HG02970 (cell line): ENCODE results near the gene RAD51B.
"Not testable (repeated sequence)": the region's sequence is repeated elsewhere in the genome, so short reads cannot be mapped to it uniquely, and the experiment has no call there.

Source experiments
- ATAC-seq: cut with Tn5 transposase; IDR thresholded peaks from one replicate; pipeline ENCODE4 v1.9.1; 2021; ENCODE audit warnings: mild to moderate bottlenecking, moderate library complexity, moderate number of reproducible peaks; ENCODE audit not compliant: unreplicated experiment, low FRiP score

RAD51B gene

DNA sequence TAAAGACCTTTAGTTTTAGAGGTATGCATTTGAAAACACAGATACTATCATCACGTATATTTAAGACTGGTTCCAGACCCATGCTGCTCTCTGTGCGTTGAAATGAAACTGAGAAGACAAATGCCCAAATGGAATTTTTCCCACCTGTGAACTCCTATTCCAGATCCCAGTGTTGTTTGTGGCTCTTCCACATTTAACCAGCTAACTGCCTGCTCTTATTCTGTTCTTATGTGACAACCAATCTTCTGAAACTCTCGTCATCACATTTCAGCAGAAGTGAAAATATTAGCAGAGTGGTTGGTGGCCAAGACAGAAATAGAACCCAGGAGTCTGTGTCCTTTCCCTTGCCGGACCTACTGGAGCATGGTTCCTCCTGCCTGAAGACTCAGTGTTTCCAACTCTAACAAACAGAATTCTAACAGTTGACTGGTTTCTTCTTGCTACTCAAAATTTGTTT, 460.2 kb downstream of the RAD51B start:
- peak; percentile 31 for ATAC-seq

DNA sequence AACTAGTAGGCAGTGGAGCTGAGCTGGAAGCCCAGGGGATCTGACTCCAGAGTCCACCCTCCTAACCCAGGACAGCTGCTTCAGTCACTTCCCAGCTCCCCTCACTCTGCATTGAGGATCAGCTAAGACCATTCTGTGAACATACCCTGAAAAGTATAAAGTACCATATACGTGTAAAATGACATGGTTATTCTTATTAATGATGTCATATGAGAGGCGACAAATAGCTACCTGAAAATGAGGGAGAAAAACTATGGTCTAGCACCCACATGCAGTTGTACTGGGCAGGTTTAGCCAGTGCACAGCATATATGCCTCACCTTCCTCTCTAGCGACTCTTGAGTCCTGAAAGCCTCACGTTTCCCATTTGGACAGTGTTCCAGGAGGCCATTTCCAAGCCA, 461.9 kb downstream of the RAD51B start:
- ATAC-seq, result no peak

DNA sequence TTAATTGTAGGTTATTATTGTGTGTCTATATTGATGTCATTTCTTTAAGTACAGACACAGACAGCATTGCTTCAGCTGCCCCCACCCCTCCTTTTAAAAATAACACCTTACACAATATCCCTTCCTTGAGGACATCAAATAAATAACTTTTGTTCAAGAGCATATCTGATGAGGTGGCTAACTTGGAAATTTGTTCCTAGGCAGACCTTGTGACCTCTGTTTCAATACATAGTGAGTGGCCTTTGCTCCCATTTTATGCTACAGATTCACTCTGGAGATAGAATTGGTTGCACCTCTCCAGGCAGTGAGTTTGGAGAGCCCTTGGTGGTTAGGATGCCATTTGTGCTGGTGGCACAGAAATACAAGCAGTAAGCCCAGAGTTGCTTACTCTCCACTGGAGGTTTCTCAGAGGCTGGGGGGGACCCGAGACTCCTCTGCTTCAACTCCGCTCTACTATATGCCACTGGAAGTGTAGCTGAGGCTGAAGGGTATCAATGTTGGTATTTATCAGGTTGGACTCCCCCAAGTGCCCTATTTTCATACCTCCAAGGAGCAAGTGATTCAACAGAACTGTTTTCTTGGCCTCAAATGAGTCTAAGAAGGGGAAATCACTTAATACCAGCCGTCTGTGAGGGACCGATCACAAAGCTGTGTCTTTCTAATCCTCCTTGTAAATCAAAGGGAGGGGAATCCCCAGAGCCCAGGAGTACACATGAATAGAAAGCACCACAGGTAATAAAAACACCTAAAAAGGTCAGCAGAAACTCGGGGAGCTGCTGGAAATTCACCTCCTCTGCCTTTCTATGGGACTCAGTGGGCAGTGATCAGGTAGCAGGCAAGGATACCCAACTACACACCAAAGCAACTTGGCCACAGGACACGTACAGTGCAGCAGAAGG, 463.1 kb downstream of the RAD51B start:
- ATAC-seq, result no peak

DNA sequence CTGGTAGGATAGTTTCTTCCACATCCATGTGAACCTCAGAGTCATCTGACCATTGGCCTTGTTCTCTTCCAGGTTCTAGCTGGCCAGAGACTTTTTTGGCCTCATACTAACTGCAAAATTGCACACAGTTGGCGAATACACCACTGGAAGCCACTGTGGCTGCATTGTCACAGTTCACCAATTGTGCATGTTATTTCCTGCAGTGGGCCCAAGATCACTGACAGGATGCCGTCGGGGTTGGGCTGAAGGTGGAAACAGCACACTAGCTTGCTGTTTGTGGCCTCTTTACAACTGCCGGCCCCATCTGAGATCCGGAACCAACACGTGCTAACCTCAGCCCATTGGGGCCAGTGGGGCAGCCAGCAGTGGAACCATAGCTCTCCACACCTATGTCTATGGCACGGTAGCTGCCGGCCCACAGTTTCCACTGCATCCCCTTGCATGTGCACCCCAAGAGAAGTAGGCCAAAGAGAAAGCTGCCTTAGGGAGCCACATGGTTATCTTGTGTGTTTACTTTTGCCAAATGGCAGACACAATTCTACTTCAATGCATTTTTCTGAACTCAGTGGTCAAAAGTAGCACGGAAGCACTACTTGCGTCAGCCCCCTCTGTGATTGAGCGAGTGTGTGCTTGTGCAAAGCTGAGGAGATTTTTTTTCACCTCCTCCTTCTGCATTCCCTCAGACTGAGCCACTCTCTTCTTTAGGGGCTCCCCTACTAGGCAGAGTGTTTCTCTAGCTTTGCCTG, 464.0 kb downstream of the RAD51B start:
- no peak for ATAC-seq

DNA sequence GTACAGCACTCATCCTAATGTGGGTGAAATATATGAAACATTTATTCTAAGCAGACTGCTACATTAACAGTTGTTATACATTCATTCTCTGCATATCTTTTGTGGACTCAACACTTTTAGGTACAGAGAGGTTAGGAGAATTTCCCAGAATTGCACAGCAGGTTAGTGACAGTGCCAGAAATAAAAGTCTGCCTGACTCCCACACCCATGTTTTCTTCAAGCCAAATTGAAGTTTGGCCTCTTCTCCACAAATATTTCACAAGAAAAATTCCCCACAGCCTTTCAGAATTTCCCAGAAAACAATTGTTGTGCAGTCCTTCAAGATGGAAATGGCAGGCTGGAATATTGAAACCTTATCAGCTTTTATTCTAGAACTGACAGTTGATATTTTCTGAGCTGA, 464.8 kb downstream of the RAD51B start:
- no peak for ATAC-seq

DNA sequence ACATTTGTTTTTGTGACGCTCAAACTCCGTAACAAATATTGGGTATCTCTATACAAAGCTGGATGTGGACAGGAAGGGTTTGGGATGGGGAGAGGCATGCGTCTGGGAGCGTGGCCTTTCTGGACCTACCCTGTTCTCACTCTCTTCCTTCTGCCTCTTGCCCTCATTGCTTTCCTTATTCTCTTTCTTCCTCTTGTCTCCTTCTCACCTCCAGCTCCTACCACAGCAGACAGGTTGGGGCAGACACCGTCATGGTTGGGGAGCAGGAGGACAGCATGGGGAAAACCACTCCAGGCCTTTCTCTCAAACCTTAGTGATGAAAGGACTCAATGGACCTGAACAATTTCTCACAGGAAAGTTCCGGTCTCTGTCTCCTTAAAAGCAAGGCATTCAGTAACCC, 465.3 kb downstream of the RAD51B start:
- no peak for ATAC-seq

DNA sequence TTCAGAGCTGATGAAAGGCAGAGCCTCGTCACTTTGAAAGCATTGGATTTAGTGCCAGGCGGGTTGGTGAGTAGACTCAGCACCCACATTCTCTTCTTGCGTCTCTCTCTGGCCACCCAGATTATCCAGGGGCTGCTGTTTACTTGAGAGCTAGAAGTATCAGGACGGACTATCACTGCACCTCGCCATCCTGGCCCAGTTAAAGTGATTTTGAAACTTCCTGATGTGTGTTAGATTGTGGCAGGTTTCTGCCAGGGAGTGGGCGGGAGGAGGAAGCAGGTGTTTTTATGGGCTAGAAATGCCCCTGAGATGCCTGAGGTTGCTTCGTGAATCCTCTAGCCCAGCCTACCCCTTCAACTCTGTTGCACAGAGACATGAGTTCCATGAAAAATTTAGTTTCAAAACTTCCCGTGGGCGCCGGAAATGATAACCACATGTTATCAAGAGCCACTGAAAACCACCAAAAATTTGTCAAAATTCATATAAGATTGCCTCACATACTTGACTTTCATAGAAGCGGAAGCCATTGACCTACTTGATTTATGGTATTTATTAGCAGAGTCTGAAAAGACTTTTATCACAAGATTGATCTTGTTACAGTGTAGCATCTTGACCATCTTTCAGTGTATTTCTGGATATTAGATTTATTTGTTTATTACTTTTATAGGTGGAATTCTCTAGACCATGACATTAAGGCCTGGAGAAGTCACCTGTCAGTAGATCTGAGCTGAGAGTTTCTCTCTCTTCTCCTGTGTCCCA, 466.0 kb downstream of the RAD51B start:
- no peak for ATAC-seq

DNA sequence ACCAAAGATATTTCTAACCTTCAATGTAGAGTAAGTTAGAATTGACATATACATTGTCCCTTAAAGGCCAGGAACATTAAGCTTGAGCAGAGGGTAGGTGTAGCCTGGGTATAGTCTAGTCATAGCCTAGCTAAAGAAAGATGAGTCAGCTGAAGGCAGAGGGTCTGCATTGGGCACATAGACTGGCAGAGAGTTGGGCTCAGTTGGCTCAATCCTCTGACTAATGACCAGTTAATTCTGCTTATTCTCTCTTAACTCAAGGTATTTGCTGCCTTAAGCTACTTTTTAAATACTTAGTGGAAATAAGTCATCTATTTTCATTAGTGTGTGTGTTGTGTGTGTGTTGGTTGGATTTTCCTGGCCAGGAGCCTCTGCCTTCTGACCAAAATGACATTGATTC, 467.1 kb downstream of the RAD51B start:
- no peak for ATAC-seq

DNA sequence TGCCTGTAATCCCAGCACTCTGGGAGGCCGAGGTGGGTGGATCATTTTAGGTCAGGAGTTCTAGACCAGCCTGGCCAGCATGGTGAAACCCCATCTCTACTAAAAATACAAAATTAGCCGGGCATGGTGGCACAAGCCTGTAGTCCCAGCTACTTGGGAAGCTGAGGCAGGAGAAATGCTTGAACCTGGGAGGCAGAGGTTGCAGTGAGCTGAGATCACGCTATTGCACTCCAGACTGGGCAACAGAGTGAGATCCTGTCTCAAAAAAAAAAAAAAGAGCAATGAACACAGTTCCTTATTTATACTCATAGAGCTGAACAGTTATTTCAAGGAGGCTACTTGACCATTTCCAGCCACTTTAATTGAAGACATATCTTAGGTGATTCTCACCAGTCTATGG, 469.9 kb downstream of the RAD51B start:
- not testable (repeated sequence) for ATAC-seq

DNA sequence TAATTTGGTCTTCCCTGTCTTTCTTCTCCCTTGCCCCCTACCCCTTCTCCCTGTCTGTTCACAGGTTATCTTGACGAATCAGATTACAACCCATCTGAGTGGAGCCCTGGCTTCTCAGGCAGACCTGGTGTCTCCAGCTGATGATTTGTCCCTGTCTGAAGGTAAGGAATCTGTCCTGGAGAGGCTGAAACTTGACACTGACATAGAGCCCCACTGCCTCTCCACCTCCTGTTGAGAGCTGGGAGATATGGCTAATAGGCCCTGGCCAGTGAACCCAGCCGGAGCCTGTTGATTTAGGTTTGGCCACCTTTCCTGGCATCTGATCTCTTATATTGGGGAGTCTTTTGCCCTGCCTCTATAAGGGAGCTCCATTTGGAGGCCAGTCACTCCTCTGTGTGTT, 472.2 kb downstream of the RAD51B start:
- ATAC-seq, result no peak

DNA sequence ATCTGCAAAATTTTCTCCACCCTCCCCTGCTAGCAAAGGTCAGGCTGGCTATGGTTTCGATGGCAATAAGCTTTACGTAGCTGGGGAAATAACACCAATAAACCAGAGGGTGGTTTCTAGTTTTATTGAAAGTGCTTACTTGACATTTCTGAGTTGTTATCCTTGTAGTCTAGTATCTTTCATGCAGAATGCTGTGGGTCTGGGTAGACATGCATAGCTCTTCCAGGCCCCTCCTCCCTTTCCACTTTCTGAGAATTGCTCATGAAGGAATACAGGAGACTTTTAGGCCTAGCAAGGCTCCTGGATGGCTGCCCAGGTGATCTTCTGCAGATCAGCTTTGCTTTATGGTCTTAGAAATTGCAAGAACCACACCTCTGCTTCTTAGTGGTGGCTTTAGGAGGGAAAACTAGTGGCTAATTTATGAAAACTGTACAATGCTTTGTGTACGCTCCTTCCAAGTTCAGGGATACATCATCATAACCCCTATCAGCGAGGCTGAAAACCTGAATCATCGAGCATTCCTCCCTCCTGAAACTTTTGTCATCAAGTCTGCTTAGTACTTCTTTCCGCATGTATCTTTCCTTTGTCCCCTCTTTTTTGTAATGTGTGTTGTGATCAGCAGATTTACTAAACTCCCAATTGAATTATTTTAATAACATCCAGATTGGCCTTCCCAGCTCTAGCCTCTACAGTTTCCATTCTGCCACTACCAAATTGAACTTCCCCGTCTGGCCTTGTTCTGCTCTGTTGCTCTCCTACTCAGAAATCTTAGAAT, 473.0 kb downstream of the RAD51B start:
- ATAC-seq, result no peak

DNA sequence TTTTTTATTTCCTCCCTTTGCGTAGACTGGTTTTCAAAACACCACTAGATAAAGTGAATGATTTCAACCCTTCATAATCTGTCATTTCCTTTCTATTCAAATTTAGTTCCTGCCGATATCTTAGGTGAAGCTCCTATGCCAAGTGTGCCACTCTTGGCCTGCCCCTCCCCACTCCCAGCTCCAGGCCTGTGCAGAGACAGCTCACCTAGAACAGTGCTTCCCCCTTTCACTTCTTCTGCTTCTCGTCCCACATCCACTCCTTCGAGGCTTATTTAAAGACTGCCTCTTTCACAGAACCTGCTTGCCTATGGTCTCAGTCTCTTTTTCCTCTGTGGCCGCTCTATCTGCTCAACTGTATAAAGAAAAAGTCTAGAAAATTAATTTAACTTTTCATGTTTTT, 473.8 kb downstream of the RAD51B start:
- no peak for ATAC-seq

DNA sequence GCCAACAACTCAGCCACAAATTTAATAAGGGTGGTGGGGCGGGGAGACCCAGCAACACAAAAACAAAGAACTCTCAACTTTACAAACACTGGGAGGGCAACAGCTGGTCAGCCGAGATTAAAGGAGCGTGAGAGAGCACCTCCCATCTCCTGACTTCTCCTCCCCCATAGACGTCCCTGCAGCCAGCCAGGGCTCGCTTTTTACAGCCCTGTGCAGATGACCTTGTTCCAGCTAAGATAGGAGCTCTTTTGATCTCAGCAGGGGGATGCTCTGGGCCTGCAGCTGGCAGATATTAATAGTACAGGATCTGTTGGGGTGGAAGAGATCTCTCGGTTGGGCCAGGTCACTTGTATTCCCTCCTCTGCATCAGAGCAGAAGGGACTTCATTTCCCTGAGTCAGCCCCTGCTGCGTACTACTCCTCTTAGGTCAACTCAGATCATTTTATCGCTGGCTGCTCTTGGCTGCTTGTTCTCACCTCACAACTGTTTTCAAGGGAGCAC, 475.8 kb downstream of the RAD51B start:
- ATAC-seq, result no peak

DNA sequence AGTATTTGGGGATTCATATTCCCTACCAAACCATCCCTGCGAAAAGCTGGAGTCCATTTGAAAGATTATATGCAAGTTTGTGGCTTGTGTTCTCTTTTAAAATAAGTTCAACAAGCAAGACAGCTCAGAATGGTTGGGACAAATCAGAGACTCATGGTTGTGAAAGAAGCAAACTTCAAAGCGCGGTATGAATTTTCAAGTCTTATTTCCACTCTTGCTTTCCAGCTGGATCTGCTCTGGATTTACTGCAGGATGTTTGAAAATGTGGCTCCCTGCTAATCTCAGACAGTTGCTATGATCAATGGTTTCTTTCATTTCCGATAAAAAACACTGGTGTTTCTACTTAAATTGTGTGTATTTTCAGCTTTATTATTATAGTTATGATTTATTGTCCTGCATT, 477.5 kb downstream of the RAD51B start:
- ATAC-seq, result no peak

DNA sequence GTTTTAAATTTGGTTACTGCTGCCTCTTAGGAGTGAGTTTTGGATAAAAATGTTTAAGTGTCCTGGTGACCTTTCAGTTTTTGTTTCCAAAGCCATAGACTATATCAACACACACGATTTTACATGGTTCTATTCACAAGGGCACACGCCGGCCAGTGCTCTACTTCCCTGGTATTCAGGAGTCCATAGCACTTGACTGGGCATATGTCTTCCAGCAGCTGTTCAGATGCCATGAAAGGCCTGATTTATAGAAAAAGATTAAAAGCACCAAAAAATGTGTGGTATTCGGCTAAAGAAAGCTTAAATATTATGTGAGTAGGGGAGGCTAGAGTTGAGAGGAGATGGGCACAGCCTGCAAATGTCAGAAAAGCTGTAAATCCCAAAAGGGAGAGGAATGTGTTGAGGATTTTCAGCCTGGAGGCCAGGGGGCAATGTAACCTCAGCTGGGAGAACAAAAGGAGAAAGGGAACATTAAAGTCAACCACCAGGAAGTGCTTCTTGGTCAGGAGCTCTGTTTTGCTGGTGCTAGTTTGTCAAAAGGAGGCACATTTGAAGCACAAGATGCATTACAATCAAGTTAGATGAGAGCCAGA, 478.4 kb downstream of the RAD51B start:
- ATAC-seq, result no peak

DNA sequence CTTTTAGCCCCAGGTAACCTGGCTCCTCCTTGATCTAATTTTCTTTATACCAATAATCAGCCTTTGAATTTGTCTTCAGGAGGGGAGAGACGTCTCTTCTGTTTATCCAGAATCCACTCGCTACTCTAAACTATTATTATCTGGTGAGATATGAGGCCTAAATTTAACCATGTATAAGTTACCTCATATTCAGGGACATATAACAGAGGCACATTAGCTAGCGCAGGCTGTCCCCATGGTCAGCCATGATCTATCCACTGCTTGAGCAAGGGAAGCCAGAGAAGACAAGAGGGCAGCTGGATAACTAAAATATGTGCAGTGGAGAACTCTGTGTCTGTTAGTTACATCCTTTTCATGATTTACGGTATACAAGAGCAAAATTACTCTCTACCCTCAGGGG, 481.0 kb downstream of the RAD51B start:
- no peak for ATAC-seq

DNA sequence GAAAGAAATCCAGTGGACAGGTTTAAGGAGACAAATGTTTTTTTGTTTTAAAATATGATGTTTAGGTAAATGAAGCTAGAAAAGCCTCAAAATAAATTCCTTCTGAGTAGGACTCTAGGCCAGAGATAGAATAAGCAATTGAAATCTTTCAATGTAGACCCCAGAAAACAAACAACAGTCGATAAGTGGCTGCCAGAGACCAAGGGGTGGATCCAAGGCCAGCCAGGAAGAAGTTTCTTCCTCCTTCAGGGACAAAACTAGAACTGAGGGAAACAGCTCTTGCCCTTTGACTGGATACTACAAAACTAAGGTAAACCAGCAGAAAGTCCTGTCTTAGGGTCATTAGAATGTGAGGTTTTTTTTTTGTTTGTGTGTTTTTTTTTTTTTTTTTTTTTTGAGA, 481.6 kb downstream of the RAD51B start:
- ATAC-seq, result no peak

DNA sequence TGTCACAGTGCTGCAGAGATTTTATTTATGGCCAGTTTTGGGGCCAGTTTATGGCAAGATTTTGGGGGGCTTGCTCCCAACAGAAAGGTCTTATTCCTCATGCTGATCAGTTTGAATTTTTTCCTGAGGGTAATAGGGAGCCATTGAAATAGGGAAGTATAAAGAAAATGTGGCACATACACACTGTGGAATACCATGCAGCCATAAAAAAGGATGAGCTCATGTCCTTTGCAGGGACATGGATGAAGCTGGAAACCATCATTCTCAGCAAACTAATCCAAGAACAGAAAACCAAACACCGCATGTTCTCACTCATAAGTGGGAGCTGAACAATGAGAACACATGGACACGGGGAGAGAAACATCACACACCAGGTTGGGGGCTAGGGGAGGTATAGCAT, 483.4 kb downstream of the RAD51B start:
- ATAC-seq, result not testable (repeated sequence)

DNA sequence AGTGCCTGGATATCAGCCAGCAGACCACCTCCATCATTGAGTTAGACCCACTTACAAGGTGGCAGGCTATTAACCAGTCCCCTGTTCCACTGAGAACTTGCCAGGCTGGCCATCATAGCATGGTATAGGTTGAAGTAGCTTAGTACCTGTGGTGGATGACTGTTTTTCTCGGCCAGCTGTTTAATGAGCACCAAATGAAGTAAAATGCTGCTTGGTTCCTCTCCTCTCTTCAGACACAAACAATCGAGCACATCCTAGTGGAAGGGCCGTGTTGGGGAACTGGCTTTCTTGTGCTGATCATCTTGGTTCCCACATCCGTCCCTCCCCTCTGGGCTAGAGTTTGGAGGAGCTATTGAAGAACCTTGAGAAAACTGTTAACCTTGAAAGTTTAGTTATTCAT, 486.2 kb downstream of the RAD51B start:
- ATAC-seq, result no peak
